Measurements from ENCODE around the gene ITGA5. TPM values are rescaled to one million over a fixed set of nuclear protein-coding genes. Genes with fewer than 3 reads are reported as not detected.

ITGA5 gene
- total and polyA plus RNA-seq, 9 of the 15 experiments (the other 6 are each of a cell fraction or from before 2014, with no cell fraction given), result 9.1 to 82.1 (median 47.4) TPM

DNA sequence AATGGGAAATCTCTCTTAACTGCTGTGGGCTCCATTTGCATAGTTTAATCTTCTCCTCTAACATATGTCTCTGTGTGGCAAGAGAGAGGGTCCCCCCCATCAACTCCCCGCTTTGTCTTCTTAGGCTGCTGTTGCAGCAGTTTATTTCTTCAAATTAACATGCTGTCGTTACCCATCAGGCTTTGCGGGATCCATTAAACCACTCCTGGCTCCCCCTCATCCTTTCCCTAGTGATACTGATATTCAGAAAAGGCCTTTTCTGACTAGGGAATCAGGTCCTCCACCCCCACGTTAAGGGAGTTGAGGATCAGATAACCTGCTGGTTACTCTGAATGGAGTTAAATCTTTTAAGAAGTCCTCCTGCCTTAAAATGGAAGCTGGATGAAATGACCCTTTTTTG lies 70.0 kb downstream of the ITGA5 start:
- Histone ChIP-seq H3K9me1 (ENCODE audit: control insufficient read depth, insufficient read depth, low read length) (no peaks in the 10 kb centered on the region), H3K79me2 (ENCODE audit: control insufficient read depth, insufficient read depth, low read length) (no peaks in the 10 kb centered on the region), H3K27ac (ENCODE audit: extremely low read depth, low read depth, low read length) (no peak overlapping the region), H2AFZ (ENCODE audit: low read depth, low read length) (no peak overlapping the region), H3K9ac (ENCODE audit: insufficient read depth in 1 of 2, low read depth in 2 of 2, low read length in 2 of 2) (no peak overlapping the region), H3K4me2 (ENCODE audit: insufficient read depth, low read length) (no peak overlapping the region), H3K4me1 (replicated peaks in 1 of 2; ENCODE audit: control insufficient read depth in 2 of 2, insufficient read depth in 2 of 2, low read length in 2 of 2) (peaks cover 26 to 34% of the 10 kb centered on the region in 2 experiments), H3K27me3 (ENCODE audit: control insufficient read depth in 2 of 2, insufficient read depth in 2 of 2, low read length in 2 of 2) (no peaks in the 10 kb centered on the region), H3K9me3 (replicated peaks; ENCODE audit: control insufficient read depth, insufficient read depth, low read depth, low read length) (no peaks in the 10 kb centered on the region), H3K36me3 (ENCODE audit: control insufficient read depth, insufficient read depth, low read length) (peaks cover 76% of the 10 kb centered on the region), H3K4me3 (no peak overlapping the region), H4K20me1 (replicated peaks; ENCODE audit: control insufficient read depth, insufficient read depth, low read length) (no peaks in the 10 kb centered on the region)
- ATAC-seq (no peak), FAIRE-seq (no peak), DNase-seq (ENCODE audit: extremely low read depth in 1 of 4, low spot score in 3 of 4) (no peak)
- ChIA-PET POLR2A (interaction anchor here (0.6 to 5.6 kb wide), 4 partner anchors 10 to 56 kb away, joined by 3 to 43 read pairs (median 6); no protein-coding TSS in a partner anchor), CTCF (ENCODE audit: low intra/inter-chr PET ratio) (interaction anchor here (0.9 kb wide), 1 partner anchor 12 kb away, joined by 3 read pairs; no protein-coding TSS in a partner anchor)
- intact Hi-C loops (cut with micrococcal nuclease), result no loop called here
- WGBS (ENCODE audit: insufficient coverage, low coverage, missing lambda C conversion rate), result 53% methylated on average over 4 of the region's 4 CpGs
- TF ChIP-seq HMBOX1 (IDR thresholded peaks at IDR 0.05) (peak; percentile 80), HCFC1 (IDR thresholded peaks at IDR 0.05; ENCODE audit: low read depth, low read length) (no peak), TAF1 (IDR thresholded peaks at IDR 0.05; ENCODE audit: control insufficient read depth, extremely low read depth, insufficient read depth, low read length, severe bottlenecking) (no peak)
- no TSS peak for BruUV-seq (replicated peaks)
- in situ Hi-C loops (cut with MboI), result no loop called here

Other genes starting within 250 kb of the ITGA5 start
Only the 7 nearest of the 13 such genes appear.
- gene NFE2, start 118.3 kb downstream of the ITGA5 start, total RNA-seq (2014; rRNA removed), result 221 and 269 TPM in 2 replicates
- gene NFE2, start 118.3 kb downstream of the ITGA5 start, total RNA-seq (2014; rRNA removed; fragmentation: Illumina TruSeq; extraction: Trizol), result 134 and 157 TPM in 2 replicates
- 177 and 178 TPM in 2 replicates for gene NFE2, start 118.3 kb downstream of the ITGA5 start, total RNA-seq (2015; rRNA removed; fragmentation: Illumina TruSeq; extraction: Trizol)
- gene NFE2, start 118.3 kb downstream of the ITGA5 start, total RNA-seq (2021), result 244 and 252 TPM in 2 replicates
- 208 TPM in 2 replicates for gene NFE2, start 118.3 kb downstream of the ITGA5 start, polyA plus RNA-seq (2011; rRNA removed)
- 246 and 282 TPM in 2 replicates for gene NFE2, start 118.3 kb downstream of the ITGA5 start, polyA plus RNA-seq (2014; fragmentation: Illumina TruSeq; extraction: Trizol)
- gene NFE2, start 118.3 kb downstream of the ITGA5 start, polyA plus RNA-seq (2014; fragmentation: Nextera tagmentation; extraction: Ambion mirVana), result 10 to 100 TPM; 12.3 to 44.5 TPM
- gene NFE2, start 118.3 kb downstream of the ITGA5 start, polyA plus RNA-seq (2014; rRNA removed), result 225 and 229 TPM in 2 replicates
- gene COPZ1, start 94.1 kb downstream of the ITGA5 start, total RNA-seq (2014; rRNA removed), result 137 and 157 TPM in 2 replicates
- gene COPZ1, start 94.1 kb downstream of the ITGA5 start, total RNA-seq (2014; rRNA removed; fragmentation: Illumina TruSeq; extraction: Trizol), result 233 and 284 TPM in 2 replicates
- gene COPZ1, start 94.1 kb downstream of the ITGA5 start, total RNA-seq (2015; rRNA removed; fragmentation: Illumina TruSeq; extraction: Trizol), result 142 and 156 TPM in 2 replicates
- 187 and 192 TPM in 2 replicates for gene COPZ1, start 94.1 kb downstream of the ITGA5 start, total RNA-seq (2021)
- gene COPZ1, start 94.1 kb downstream of the ITGA5 start, polyA plus RNA-seq (2011; rRNA removed), result 473 and 482 TPM in 2 replicates
- 277 and 293 TPM in 2 replicates for gene COPZ1, start 94.1 kb downstream of the ITGA5 start, polyA plus RNA-seq (2014; fragmentation: Illumina TruSeq; extraction: Trizol)
- 100 to 1,000 TPM; 437 to 487 TPM for gene COPZ1, start 94.1 kb downstream of the ITGA5 start, polyA plus RNA-seq (2014; fragmentation: Nextera tagmentation; extraction: Ambion mirVana)
- 177 and 232 TPM in 2 replicates for gene COPZ1, start 94.1 kb downstream of the ITGA5 start, polyA plus RNA-seq (2014; rRNA removed)
- gene GPR84, start 54.8 kb downstream of the ITGA5 start, total RNA-seq (2014; rRNA removed), result 0.16 TPM in 1 of 2 replicates, not detected in the other
- 0.11 TPM in 1 of 2 replicates, not detected in the other for gene GPR84, start 54.8 kb downstream of the ITGA5 start, total RNA-seq (2014; rRNA removed; fragmentation: Illumina TruSeq; extraction: Trizol)
- gene GPR84, start 54.8 kb downstream of the ITGA5 start, total RNA-seq (2015; rRNA removed; fragmentation: Illumina TruSeq; extraction: Trizol), result not detected in 2 replicates
- gene GPR84, start 54.8 kb downstream of the ITGA5 start, total RNA-seq (2021), result not detected in 2 replicates
- gene GPR84, start 54.8 kb downstream of the ITGA5 start, polyA plus RNA-seq (2011; rRNA removed), result 0.16 TPM in 1 of 2 replicates, not detected in the other
- gene GPR84, start 54.8 kb downstream of the ITGA5 start, polyA plus RNA-seq (2014; fragmentation: Illumina TruSeq; extraction: Trizol), result 0.10 TPM in 1 of 2 replicates, not detected in the other
- gene GPR84, start 54.8 kb downstream of the ITGA5 start, polyA plus RNA-seq (2014; fragmentation: Nextera tagmentation; extraction: Ambion mirVana), result under 1 TPM; 0.07 to 0.18 TPM
- not detected in 2 replicates for gene GPR84, start 54.8 kb downstream of the ITGA5 start, polyA plus RNA-seq (2014; rRNA removed)
- 15.9 and 17.7 TPM in 2 replicates for gene ZNF385A, start 34.5 kb downstream of the ITGA5 start, total RNA-seq (2014; rRNA removed)
- gene ZNF385A, start 34.5 kb downstream of the ITGA5 start, total RNA-seq (2014; rRNA removed; fragmentation: Illumina TruSeq; extraction: Trizol), result 3.5 and 3.7 TPM in 2 replicates
- gene ZNF385A, start 34.5 kb downstream of the ITGA5 start, total RNA-seq (2015; rRNA removed; fragmentation: Illumina TruSeq; extraction: Trizol), result 5.9 and 8.7 TPM in 2 replicates
- 96.5 and 111 TPM in 2 replicates for gene ZNF385A, start 34.5 kb downstream of the ITGA5 start, total RNA-seq (2021)
- gene ZNF385A, start 34.5 kb downstream of the ITGA5 start, polyA plus RNA-seq (2011; rRNA removed), result 7.7 and 15.6 TPM in 2 replicates
- 65.7 and 88.2 TPM in 2 replicates for gene ZNF385A, start 34.5 kb downstream of the ITGA5 start, polyA plus RNA-seq (2014; fragmentation: Illumina TruSeq; extraction: Trizol)
- 1 to 10 TPM; 1.0 TPM for gene ZNF385A, start 34.5 kb downstream of the ITGA5 start, polyA plus RNA-seq (2014; fragmentation: Nextera tagmentation; extraction: Ambion mirVana)
- gene ZNF385A, start 34.5 kb downstream of the ITGA5 start, polyA plus RNA-seq (2014; rRNA removed), result 30.3 and 34.6 TPM in 2 replicates
- 247 and 289 TPM in 2 replicates for gene GTSF1, start 54.3 kb upstream of the ITGA5 start, total RNA-seq (2014; rRNA removed)
- gene GTSF1, start 54.3 kb upstream of the ITGA5 start, total RNA-seq (2014; rRNA removed; fragmentation: Illumina TruSeq; extraction: Trizol), result 426 and 493 TPM in 2 replicates
- 370 and 390 TPM in 2 replicates for gene GTSF1, start 54.3 kb upstream of the ITGA5 start, total RNA-seq (2015; rRNA removed; fragmentation: Illumina TruSeq; extraction: Trizol)
- 275 and 293 TPM in 2 replicates for gene GTSF1, start 54.3 kb upstream of the ITGA5 start, total RNA-seq (2021)
- 755 and 772 TPM in 2 replicates for gene GTSF1, start 54.3 kb upstream of the ITGA5 start, polyA plus RNA-seq (2011; rRNA removed)
- 506 and 588 TPM in 2 replicates for gene GTSF1, start 54.3 kb upstream of the ITGA5 start, polyA plus RNA-seq (2014; fragmentation: Illumina TruSeq; extraction: Trizol)
- gene GTSF1, start 54.3 kb upstream of the ITGA5 start, polyA plus RNA-seq (2014; fragmentation: Nextera tagmentation; extraction: Ambion mirVana), result 1,000 to 10,000 TPM; 1,162 to 1,335 TPM
- 490 and 525 TPM in 2 replicates for gene GTSF1, start 54.3 kb upstream of the ITGA5 start, polyA plus RNA-seq (2014; rRNA removed)
- gene NCKAP1L, start 78.5 kb upstream of the ITGA5 start, total RNA-seq (2014; rRNA removed), result 19.3 and 32.9 TPM in 2 replicates
- gene NCKAP1L, start 78.5 kb upstream of the ITGA5 start, total RNA-seq (2014; rRNA removed; fragmentation: Illumina TruSeq; extraction: Trizol), result 34.5 and 41.6 TPM in 2 replicates
- gene NCKAP1L, start 78.5 kb upstream of the ITGA5 start, total RNA-seq (2015; rRNA removed; fragmentation: Illumina TruSeq; extraction: Trizol), result 48.2 and 53.9 TPM in 2 replicates
- 29.3 and 30.4 TPM in 2 replicates for gene NCKAP1L, start 78.5 kb upstream of the ITGA5 start, total RNA-seq (2021)
- 19.9 and 70.0 TPM in 2 replicates for gene NCKAP1L, start 78.5 kb upstream of the ITGA5 start, polyA plus RNA-seq (2011; rRNA removed)
- gene NCKAP1L, start 78.5 kb upstream of the ITGA5 start, polyA plus RNA-seq (2014; fragmentation: Illumina TruSeq; extraction: Trizol), result 29.0 and 30.7 TPM in 2 replicates
- 10 to 100 TPM; 12.6 to 29.1 TPM for gene NCKAP1L, start 78.5 kb upstream of the ITGA5 start, polyA plus RNA-seq (2014; fragmentation: Nextera tagmentation; extraction: Ambion mirVana)
- 19.7 and 21.1 TPM in 2 replicates for gene NCKAP1L, start 78.5 kb upstream of the ITGA5 start, polyA plus RNA-seq (2014; rRNA removed)
- 0.14 and 0.33 TPM in 2 replicates for gene PDE1B, start 130.3 kb upstream of the ITGA5 start, total RNA-seq (2014; rRNA removed)
- 0.22 and 0.25 TPM in 2 replicates for gene PDE1B, start 130.3 kb upstream of the ITGA5 start, total RNA-seq (2014; rRNA removed; fragmentation: Illumina TruSeq; extraction: Trizol)
- 1.0 and 1.1 TPM in 2 replicates for gene PDE1B, start 130.3 kb upstream of the ITGA5 start, total RNA-seq (2015; rRNA removed; fragmentation: Illumina TruSeq; extraction: Trizol)
- 0.31 and 0.47 TPM in 2 replicates for gene PDE1B, start 130.3 kb upstream of the ITGA5 start, total RNA-seq (2021)
- 0.06 and 0.89 TPM in 2 replicates for gene PDE1B, start 130.3 kb upstream of the ITGA5 start, polyA plus RNA-seq (2011; rRNA removed)
- 0.53 and 0.56 TPM in 2 replicates for gene PDE1B, start 130.3 kb upstream of the ITGA5 start, polyA plus RNA-seq (2014; fragmentation: Illumina TruSeq; extraction: Trizol)
- gene PDE1B, start 130.3 kb upstream of the ITGA5 start, polyA plus RNA-seq (2014; fragmentation: Nextera tagmentation; extraction: Ambion mirVana), result under 1 TPM in 1 of 2 experiments, not detected in 1; 0.04 TPM
- 0.55 and 0.73 TPM in 2 replicates for gene PDE1B, start 130.3 kb upstream of the ITGA5 start, polyA plus RNA-seq (2014; rRNA removed)